Heart left ventricle (tissue), 13 donors: ENCODE data around the gene BACE1-AS.
"Not testable (repeated sequence)": the region's sequence is repeated elsewhere in the genome, so short reads cannot be mapped to it uniquely, and the experiment has no call there.

Experiments
- CTCF ChIP-seq, 12 donors: fragments of 200-600 bp; sonication (generic) in 4 of 12; IDR thresholded peaks; one replicate each; pipeline versions ENCODE4 v1.5.0 to v1.8.0; 2018 to 2022; ENCODE audit warnings: antibody characterized with exemption in 12 of 12, mild to moderate bottlenecking in 5 of 12
- POLR2A ChIP-seq, 2 donors: fragments of 450-650 bp; IDR thresholded peaks; one replicate each; pipeline ENCODE4 v1.6.1; 2017; ENCODE audit warnings: antibody characterized with exemption in 2 of 2, mild to moderate bottlenecking in 2 of 2, moderate library complexity in 2 of 2
- donor health status: ischemic (EF 13 %, LVEDD 7.1; RV severe dilation, severe dysfunction).
- donor health status: DM: no; HTN: yes; CAD: no.
- donor health status: DM: no; HTN: no; CAD: no.
- donor health status: ischemic (EF 25% LVEDD 6.9; RV normal size, moderate dysfunction).
- donor health status: ischemic (EF 25% LVEDD 5.7; RV mildly dilated, moderate dysfunction).
- donor health status: ischemic (EF 35%, LVEDD 5.7; RV mildly dilated, moderate dysfunction).
- donor health status: nonischemic (EF 11% LVEDD 7.7; RV severe dilation, severe dysfunction).
- donor health status: DM: yes; HTN: yes; CAD: no.
- donor health status: PGD.
- donor health status: ischemic (EF 29% LVEDD 5.4; RV normal size, mild dysfunction).
- donor health status: nonischemic (EF 23%, LVEDD 6.1; RV moderate dilation, normal function).

GRCh38 chr11:117327255-117327566 is 36.1 kb downstream of the BACE1-AS start:
- TF ChIP-seq CTCF, POLR2A (IDR thresholded peaks at IDR 0.05): not testable (repeated sequence)
